ENCODE data around the gene CPSF4.
"Not testable (repeated sequence)": the region's sequence is repeated elsewhere in the genome, so short reads cannot be mapped to it uniquely, and the experiment has no call there.

The CPSF4 gene

DNA sequence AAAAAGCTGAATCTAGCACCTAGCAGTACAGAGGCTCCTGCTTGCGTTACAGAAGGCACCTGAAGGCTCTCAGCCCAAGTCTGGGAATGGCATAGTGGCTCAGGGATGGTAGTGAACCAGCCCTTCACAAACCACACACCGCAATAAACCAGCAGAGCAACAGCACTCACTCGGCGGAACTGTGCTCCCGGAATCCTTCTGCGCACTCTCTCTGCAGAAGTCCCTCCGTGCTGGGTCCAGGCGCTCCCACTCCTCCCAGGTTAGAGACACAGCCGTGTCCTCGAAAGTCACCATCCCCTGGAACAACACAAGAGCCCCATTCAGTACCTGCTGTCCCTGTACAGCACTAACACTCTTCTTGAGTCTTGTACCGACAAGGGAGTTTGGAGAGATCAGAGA is 59.8 kb downstream of the CPSF4 start:
- ChIA-PET POLR2A (ENCODE audit: low non-redundant PET) (no interaction called here), CTCF (no interaction called here)
- H3K27ac ChIP-seq, result peak overlapping the region; percentile 92
- TF ChIP-seq, protein P1, sequence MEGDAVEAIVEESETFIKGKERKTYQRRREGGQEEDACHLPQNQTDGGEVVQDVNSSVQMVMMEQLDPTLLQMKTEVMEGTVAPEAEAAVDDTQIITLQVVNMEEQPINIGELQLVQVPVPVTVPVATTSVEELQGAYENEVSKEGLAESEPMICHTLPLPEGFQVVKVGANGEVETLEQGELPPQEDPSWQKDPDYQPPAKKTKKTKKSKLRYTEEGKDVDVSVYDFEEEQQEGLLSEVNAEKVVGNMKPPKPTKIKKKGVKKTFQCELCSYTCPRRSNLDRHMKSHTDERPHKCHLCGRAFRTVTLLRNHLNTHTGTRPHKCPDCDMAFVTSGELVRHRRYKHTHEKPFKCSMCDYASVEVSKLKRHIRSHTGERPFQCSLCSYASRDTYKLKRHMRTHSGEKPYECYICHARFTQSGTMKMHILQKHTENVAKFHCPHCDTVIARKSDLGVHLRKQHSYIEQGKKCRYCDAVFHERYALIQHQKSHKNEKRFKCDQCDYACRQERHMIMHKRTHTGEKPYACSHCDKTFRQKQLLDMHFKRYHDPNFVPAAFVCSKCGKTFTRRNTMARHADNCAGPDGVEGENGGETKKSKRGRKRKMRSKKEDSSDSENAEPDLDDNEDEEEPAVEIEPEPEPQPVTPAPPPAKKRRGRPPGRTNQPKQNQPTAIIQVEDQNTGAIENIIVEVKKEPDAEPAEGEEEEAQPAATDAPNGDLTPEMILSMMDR (conservative IDR thresholded peaks at IDR 0.05; ENCODE audit: low read depth), result no peak
- no peak for DNase-seq (ENCODE audit: low spot score)

DNA sequence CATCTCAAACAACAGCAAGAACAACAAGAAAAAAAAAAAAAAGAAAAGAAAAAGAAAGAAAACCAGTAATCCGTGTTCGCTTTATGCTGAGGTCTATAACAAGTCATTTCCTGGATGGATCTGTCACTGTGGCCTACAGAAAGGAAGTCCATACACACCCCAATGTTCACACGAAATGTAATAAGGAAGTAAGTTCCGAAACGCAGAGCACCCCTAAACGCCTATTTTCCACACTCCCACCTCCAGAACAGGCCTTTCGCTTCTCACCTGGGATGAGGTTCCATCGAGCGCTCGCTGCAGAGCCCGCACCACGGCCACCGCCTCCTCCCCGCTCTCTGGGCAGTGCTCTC is 60.6 kb downstream of the CPSF4 start:
- POLR2A ChIA-PET (ENCODE audit: low non-redundant PET), result no interaction called here
- CTCF ChIA-PET, result interaction anchor here (0.6 kb wide), 1 partner anchor 39 kb away, joined by 3 read pairs; no protein-coding TSS in a partner anchor
- no peak for DNase-seq (ENCODE audit: low spot score)
- TF ChIP-seq, protein P1 (conservative IDR thresholded peaks at IDR 0.05; ENCODE audit: low read depth), result no peak
- H3K27ac ChIP-seq, result peak overlapping the region; percentile 92

DNA sequence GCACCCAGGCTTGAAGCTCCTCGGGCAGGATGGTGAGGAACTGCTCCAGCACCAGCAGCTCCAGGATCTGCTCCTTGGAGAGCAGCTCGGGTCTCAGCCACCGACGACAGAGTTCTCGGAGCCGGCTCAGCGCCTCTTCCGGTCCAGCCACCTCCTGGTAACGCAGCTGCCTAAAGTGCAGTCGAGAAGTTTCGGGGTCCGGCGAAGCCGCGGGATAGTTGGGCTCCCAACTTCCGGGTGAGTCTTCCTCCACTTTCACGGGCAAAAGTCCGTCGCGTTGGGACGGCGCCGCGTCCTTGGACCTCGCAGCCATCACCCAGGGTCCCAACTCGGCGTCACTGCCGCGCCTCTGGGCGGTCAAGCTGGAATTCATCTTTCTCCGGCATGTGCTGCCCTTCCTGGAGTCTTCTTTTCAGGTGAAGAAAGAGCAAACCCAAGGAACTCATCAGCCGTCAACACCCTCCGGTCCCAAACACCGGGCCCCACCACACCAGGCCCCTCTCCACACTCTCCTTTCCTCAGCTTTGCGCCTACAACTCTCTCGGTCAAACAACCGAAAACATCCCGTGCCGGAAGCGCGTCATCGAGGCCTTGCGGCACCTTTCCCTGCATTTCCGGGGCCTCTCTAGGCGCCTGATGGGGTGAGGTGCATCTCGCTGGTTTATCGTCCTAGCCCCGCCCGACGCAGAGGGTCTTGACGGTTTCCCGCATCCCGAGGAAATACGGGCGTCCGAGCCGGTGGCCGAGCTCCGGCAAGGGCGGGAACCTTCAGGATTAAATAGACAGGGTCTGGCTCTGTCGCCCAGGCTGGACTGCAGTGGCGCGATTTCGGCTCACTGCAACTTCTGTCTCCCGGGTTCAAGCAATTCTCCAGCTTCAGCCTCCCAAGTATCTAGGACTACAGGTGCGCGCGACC is 61.2 kb downstream of the CPSF4 start, which contains the start of gene ZNF394:
ZNF394 (minus strand) TSS at position 561 of the 916 bp plus-strand sequence; CDS start at position 373, 188 bp downstream.
- ChIA-PET POLR2A (ENCODE audit: low non-redundant PET) (interaction anchor here (0.8 to 0.9 kb wide), 2 partner anchors 58 to 117 kb away, joined by 3 to 4 read pairs; partner anchors contain the start of genes ZNF655 and ZSCAN25), CTCF (interaction anchor here (0.6 to 1.2 kb wide), 3 partner anchors 13 to 552 kb away, joined by 3 to 5 read pairs (median 4); no protein-coding TSS in a partner anchor)
- TF ChIP-seq, protein P1 (conservative IDR thresholded peaks at IDR 0.05; ENCODE audit: low read depth), result no peak
- peak; percentile 91 for DNase-seq (ENCODE audit: low spot score)
- H3K27ac ChIP-seq, result peak within 1 kb of the TSS; percentile 92

GRCh38 chr7:99500637-99501009 is 61.9 kb downstream of the CPSF4 start:
- H3K27ac ChIP-seq, result peak overlapping the region; percentile 92
- no peak for DNase-seq (ENCODE audit: low spot score)
- CTCF ChIA-PET, result interaction anchor here (1.2 kb wide), 1 partner anchor 14 kb away, joined by 4 read pairs; no protein-coding TSS in a partner anchor
- TF ChIP-seq, protein P1 (conservative IDR thresholded peaks at IDR 0.05; ENCODE audit: low read depth), result no peak
- POLR2A ChIA-PET (ENCODE audit: low non-redundant PET), result interaction anchor here (0.9 kb wide), 1 partner anchor 58 kb away, joined by 3 read pairs; the partner anchor contains the start of gene ZNF655

DNA sequence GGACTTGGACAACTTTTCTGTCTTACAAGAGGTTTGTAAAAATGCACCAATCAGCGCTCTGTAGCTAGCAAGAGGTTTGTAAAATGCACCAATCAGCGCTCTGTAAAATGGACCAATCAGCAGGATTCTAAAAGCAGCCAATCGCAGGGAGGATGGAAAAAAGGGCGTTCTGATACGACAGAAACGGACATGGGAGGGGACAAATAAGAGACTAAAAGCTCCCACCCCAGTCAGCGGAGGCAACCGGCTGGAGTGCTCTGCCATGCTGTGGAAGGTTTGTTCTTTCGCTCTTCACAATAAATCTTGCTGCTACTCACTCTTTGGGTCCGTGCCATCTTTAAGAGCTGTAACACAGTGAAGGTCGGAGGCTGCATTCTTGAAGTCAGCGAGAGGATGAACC is 62.5 kb downstream of the CPSF4 start:
- CTCF ChIA-PET; DNase-seq (ENCODE audit: low spot score); POLR2A ChIA-PET (ENCODE audit: low non-redundant PET): not testable (repeated sequence)
- H3K27ac ChIP-seq, result peak overlapping the region; percentile 92

GRCh38 chr7:99504281-99504602 is 65.5 kb downstream of the CPSF4 start:
- H3K27ac ChIP-seq, result peak overlapping the region; percentile 93
- CTCF ChIA-PET, result no interaction called here
- TF ChIP-seq, protein P1 (conservative IDR thresholded peaks at IDR 0.05; ENCODE audit: low read depth), result no peak
- POLR2A ChIA-PET (ENCODE audit: low non-redundant PET), result interaction anchor here (0.8 kb wide), 1 partner anchor 48 kb away, joined by 3 read pairs; the partner anchor contains the start of gene FAM200A
- no peak for DNase-seq (ENCODE audit: low spot score)

Data from RWPE1 (cell line).